Right hindlimb (tissue), 1 donor: ENCODE results near the gene BLM.
A peak's percentile ranks its signal among the peaks of the same experiment; 100 is the strongest.
"Not testable (repeated sequence)": the region's sequence is repeated elsewhere in the genome, so short reads cannot be mapped to it uniquely, and the experiment has no call there.

Source experiments
- DNase-seq: peaks from one replicate; pipeline ENCODE4 v3.0.0-alpha.2; 2018

Gene BLM

GRCh38 chr15:90823455-90823974, 106.4 kb downstream of the BLM start:
- no peak for DNase-seq

- DNase-seq, result not testable (repeated sequence)
Observed at GRCh38 chr15:90825115-90825899, 108.2 kb downstream of the BLM start.

- not testable (repeated sequence) for DNase-seq
Observed at GRCh38 chr15:90826206-90826885, 109.2 kb downstream of the BLM start.

- DNase-seq, result no peak
Observed at GRCh38 chr15:90826886-90827435, 109.8 kb downstream of the BLM start.

- no peak for DNase-seq
Observed at GRCh38 chr15:90828111-90828510, 111.0 kb downstream of the BLM start.

- no peak for DNase-seq
Observed at GRCh38 chr15:90829126-90829525, 112.0 kb downstream of the BLM start.

GRCh38 chr15:90829942-90830440, 112.8 kb downstream of the BLM start:
- DNase-seq, result no peak

- no peak for DNase-seq
Observed at GRCh38 chr15:90834626-90835025, 117.5 kb downstream of the BLM start.

- DNase-seq, result no peak
Observed at GRCh38 chr15:90836296-90836871, 119.2 kb downstream of the BLM start.

GRCh38 chr15:90837094-90837493, 119.9 kb downstream of the BLM start:
- DNase-seq, result no peak

GRCh38 chr15:90838139-90838538, 121.0 kb downstream of the BLM start:
- no peak for DNase-seq

- no peak for DNase-seq
Observed at GRCh38 chr15:90838544-90838943, 121.4 kb downstream of the BLM start.

GRCh38 chr15:90839187-90840071, 122.3 kb downstream of the BLM start:
- peak; percentile 47 for DNase-seq

GRCh38 chr15:90840157-90840855, 123.2 kb downstream of the BLM start:
- DNase-seq, result no peak

GRCh38 chr15:90840954-90841353, 123.8 kb downstream of the BLM start:
- DNase-seq, result no peak

GRCh38 chr15:90844696-90845095, 127.5 kb downstream of the BLM start:
- no peak for DNase-seq

- DNase-seq, result no peak
Observed at GRCh38 chr15:90845201-90845949, 128.2 kb downstream of the BLM start.

GRCh38 chr15:90849424-90849823, 132.3 kb downstream of the BLM start:
- not testable (repeated sequence) for DNase-seq

GRCh38 chr15:90851114-90851513, 134.0 kb downstream of the BLM start:
- no peak for DNase-seq

- DNase-seq, result no peak
Observed at GRCh38 chr15:90851940-90852339, 134.8 kb downstream of the BLM start.

- DNase-seq, result no peak
Observed at GRCh38 chr15:90855139-90855538, 138.0 kb downstream of the BLM start.
